Fibroblast of lung (primary cell): Measurements from ENCODE around the gene FSHR.

Experiments used
- EZH2 ChIP-seq: IDR thresholded peaks from 2 replicates; pipeline ENCODE4 v1.5.1; 2012; ENCODE audit warnings: low read length, control low read depth, mild to moderate bottlenecking; ENCODE audit errors: missing control alignments
- TF ChIP-seq, protein P1 (sequence below), 2 donors: IDR thresholded peaks in 1 of 2; conservative IDR thresholded peaks in 1 of 2; 1 replicate in 1 of 2; 2 replicates in 1 of 2; pipeline ENCODE4 v1.5.1; 2011 to 2012; ENCODE audit warnings: low read length in 2 of 2, control low read depth in 1 of 2, inconsistent platforms in 1 of 2, low read depth in 1 of 2, mild to moderate bottlenecking in 1 of 2

DNA sequence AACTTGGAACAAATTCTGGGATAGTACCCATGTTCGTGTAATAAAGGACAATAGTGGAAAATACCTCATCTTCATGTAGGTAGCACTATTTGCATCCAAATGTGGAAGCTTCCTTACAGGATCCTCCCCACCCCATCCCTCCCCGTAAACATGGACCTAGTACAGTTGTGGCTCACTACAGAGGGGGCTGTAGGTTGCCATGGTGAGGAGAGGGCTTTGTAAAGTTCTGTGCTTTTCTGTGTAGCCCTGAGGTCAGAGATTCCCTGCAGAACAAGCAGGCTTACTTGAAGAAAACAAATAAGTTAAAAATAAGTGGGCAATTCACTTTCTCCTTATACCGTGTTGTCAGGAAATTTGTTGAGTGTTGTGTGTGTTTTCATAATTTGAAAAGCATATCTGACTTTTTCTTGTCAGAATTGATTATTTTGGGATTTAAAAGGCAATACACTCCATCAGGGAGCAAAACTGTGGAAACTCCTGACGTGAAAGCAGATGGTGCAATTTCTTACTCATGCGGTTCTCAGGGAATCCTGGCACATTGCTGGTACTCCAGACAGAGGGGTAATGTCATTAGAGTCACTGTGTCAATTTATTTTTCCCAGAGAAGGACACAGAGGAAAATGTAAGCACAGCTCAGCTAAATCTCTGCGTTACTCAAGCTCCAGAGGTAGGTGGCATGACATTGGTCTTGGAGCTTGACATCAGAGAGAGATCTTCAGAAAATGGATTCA is 224.6 kb downstream of the FSHR start:
- TF ChIP-seq, protein P1, sequence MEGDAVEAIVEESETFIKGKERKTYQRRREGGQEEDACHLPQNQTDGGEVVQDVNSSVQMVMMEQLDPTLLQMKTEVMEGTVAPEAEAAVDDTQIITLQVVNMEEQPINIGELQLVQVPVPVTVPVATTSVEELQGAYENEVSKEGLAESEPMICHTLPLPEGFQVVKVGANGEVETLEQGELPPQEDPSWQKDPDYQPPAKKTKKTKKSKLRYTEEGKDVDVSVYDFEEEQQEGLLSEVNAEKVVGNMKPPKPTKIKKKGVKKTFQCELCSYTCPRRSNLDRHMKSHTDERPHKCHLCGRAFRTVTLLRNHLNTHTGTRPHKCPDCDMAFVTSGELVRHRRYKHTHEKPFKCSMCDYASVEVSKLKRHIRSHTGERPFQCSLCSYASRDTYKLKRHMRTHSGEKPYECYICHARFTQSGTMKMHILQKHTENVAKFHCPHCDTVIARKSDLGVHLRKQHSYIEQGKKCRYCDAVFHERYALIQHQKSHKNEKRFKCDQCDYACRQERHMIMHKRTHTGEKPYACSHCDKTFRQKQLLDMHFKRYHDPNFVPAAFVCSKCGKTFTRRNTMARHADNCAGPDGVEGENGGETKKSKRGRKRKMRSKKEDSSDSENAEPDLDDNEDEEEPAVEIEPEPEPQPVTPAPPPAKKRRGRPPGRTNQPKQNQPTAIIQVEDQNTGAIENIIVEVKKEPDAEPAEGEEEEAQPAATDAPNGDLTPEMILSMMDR (conservative IDR thresholded peaks at IDR 0.05 in 1 of 2, IDR thresholded peaks at IDR 0.05 in 1 of 2; ENCODE audit: low read depth in 1 of 2, low read length in 2 of 2): no peak
- no peak for TF ChIP-seq EZH2
